Measurements from ENCODE around the gene ZNF324B. TPM values are rescaled to one million over a fixed set of nuclear protein-coding genes. Genes with fewer than 3 reads are reported as not detected.
A peak's percentile ranks its signal among the peaks of the same experiment; 100 is the strongest.

The ZNF324B gene
- total and polyA plus RNA-seq, 5 experiments from 2014 or later = 1.4 to 12.9 (median 2.6) TPM

- Mint-ChIP-seq H3K27me3 (no peaks in the 10 kb centered on the region), H3K36me3 (peaks cover 0 to 24% (median 3%) of the 10 kb centered on the region in 3 donors), H3K9me3 (no peaks in the 10 kb centered on the region), H3K4me3 (peak overlapping the region; percentile 88 to 99 (median 96)), H3K27ac (peak overlapping the region; percentile 94 to 100 (median 99)), H3K4me1 (peaks cover 7 to 22% (median 13%) of the 10 kb centered on the region in 4 donors)
- POLR2A ChIA-PET = interaction anchor here (0.5 to 2.4 kb wide), 10 partner anchors 9 to 660 kb away, joined by 3 to 6 read pairs (median 4); partner anchors contain the start of genes CHMP2A, RPS5, ZBTB45 and ZNF274
- DNase-seq = no peak
- peak; percentile 11 to 32 for ATAC-seq
These were observed 23.7 kb downstream of the ZNF324B start for GRCh38 chr19:58474997-58475713.

- H3K27me3 Mint-ChIP-seq = no peaks in the 10 kb centered on the region
- peak; percentile 90 to 99 (median 97) for DNase-seq
- peaks cover 0 to 18% (median 0%) of the 10 kb centered on the region in 3 donors for H3K36me3 Mint-ChIP-seq
- POLR2A ChIA-PET = interaction anchor here (0.5 to 2.4 kb wide), 14 partner anchors 9 to 661 kb away, joined by 3 to 6 read pairs (median 4); partner anchors contain the start of genes CHMP2A, RPS5, ZBTB45 and ZNF274
- peaks cover 7 to 22% (median 13%) of the 10 kb centered on the region in 4 donors for H3K4me1 Mint-ChIP-seq
- ATAC-seq = peak; percentile 86 to 88
- peak within 1 kb of the TSS; percentile 94 to 100 (median 99) for H3K27ac Mint-ChIP-seq
- H3K9me3 Mint-ChIP-seq = no peaks in the 10 kb centered on the region
- H3K4me3 Mint-ChIP-seq = peak within 1 kb of the TSS; percentile 88 to 99 (median 96)
These were observed 24.5 kb downstream of the ZNF324B start, which contains the start of gene ZNF446 for GRCh38 chr19:58475714-58476497. Gene ZNF446, plus strand, starts transcription at chr19:58476352. Its CDS starts 867 bp downstream, at chr19:58477219.

GRCh38 chr19:58476498-58477015, 25.1 kb downstream of the ZNF324B start:
- Mint-ChIP-seq H3K4me3 (peak overlapping the region; percentile 88 to 99 (median 96)), H3K9me3 (no peaks in the 10 kb centered on the region), H3K36me3 (peaks cover 0 to 18% (median 0%) of the 10 kb centered on the region in 3 donors), H3K27me3 (no peaks in the 10 kb centered on the region), H3K27ac (peak overlapping the region; percentile 94 to 100 (median 99)), H3K4me1 (peaks cover 7 to 22% (median 13%) of the 10 kb centered on the region in 4 donors)
- no peak for DNase-seq
- POLR2A ChIA-PET = interaction anchor here (0.5 to 2.4 kb wide), 8 partner anchors 10 to 89 kb away, joined by 3 to 6 read pairs (median 4); partner anchors contain the start of genes CHMP2A, RPS5, ZBTB45 and ZNF324
- ATAC-seq = no peak

- no peaks in the 10 kb centered on the region for H3K9me3 Mint-ChIP-seq
- peaks cover 0 to 17% (median 0%) of the 10 kb centered on the region in 3 donors for H3K36me3 Mint-ChIP-seq
- POLR2A ChIA-PET = interaction anchor here (0.5 to 1.2 kb wide), 5 partner anchors 12 to 74 kb away, joined by 4 read pairs; partner anchors contain the start of gene ZBTB45
- no peaks in the 10 kb centered on the region for H3K27me3 Mint-ChIP-seq
- peak overlapping the region; percentile 88 to 99 (median 96) for H3K4me3 Mint-ChIP-seq
- H3K27ac Mint-ChIP-seq = peak overlapping the region; percentile 94 to 100 (median 99)
- DNase-seq = no peak
- no peak for ATAC-seq
- peaks cover 7 to 22% (median 13%) of the 10 kb centered on the region in 4 donors for H3K4me1 Mint-ChIP-seq
These were observed 25.7 kb downstream of the ZNF324B start for GRCh38 chr19:58477130-58477529.

- Mint-ChIP-seq H3K4me3 (peak overlapping the region in 3 of 10 donors; percentile 6 to 43 (median 28)), H3K27me3 (no peaks in the 10 kb centered on the region), H3K27ac (peak overlapping the region in 2 of 10 donors; percentile 14 to 48), H3K36me3 (peaks cover 0 to 15% (median 0%) of the 10 kb centered on the region in 3 donors), H3K4me1 (peaks cover 7 to 22% (median 15%) of the 10 kb centered on the region in 4 donors), H3K9me3 (no peaks in the 10 kb centered on the region)
- POLR2A ChIA-PET = interaction anchor here (1.0 to 1.4 kb wide), 2 partner anchors 15 to 41 kb away, joined by 3 read pairs; partner anchors contain the start of gene ZBTB45
- ATAC-seq (no peak), DNase-seq (no peak)
These were observed 26.4 kb downstream of the ZNF324B start for GRCh38 chr19:58477871-58478270.

- no peaks in the 10 kb centered on the region for H3K9me3 Mint-ChIP-seq
- H3K4me3 Mint-ChIP-seq = peak overlapping the region in 2 of 10 donors; percentile 11 to 45
- POLR2A ChIA-PET = interaction anchor here (0.6 to 1.4 kb wide), 4 partner anchors 14 to 774 kb away, joined by 3 to 7 read pairs (median 4); no protein-coding TSS in a partner anchor
- peaks cover 7 to 18% (median 15%) of the 10 kb centered on the region in 4 donors for H3K4me1 Mint-ChIP-seq
- H3K36me3 Mint-ChIP-seq = peaks cover 0 to 11% (median 0%) of the 10 kb centered on the region in 3 donors
- ATAC-seq (no peak), DNase-seq (no peak)
- H3K27ac Mint-ChIP-seq = peak overlapping the region in 4 of 10 donors; percentile 15 to 66 (median 38)
- no peaks in the 10 kb centered on the region for H3K27me3 Mint-ChIP-seq
These were observed 27.9 kb downstream of the ZNF324B start for GRCh38 chr19:58479303-58479702.

GRCh38 chr19:58479736-58480480, 28.5 kb downstream of the ZNF324B start:
- peaks cover 7 to 17% (median 12%) of the 10 kb centered on the region in 4 donors for H3K4me1 Mint-ChIP-seq
- ATAC-seq = no peak
- POLR2A ChIA-PET = interaction anchor here (0.6 kb wide), 1 partner anchor 50 kb away, joined by 5 read pairs; no protein-coding TSS in a partner anchor
- no peak for DNase-seq
- peaks cover 0 to 11% (median 0%) of the 10 kb centered on the region in 3 donors for H3K36me3 Mint-ChIP-seq
- no peaks in the 10 kb centered on the region for H3K27me3 Mint-ChIP-seq
- no peak overlapping the region for H3K4me3 Mint-ChIP-seq
- peak overlapping the region in 1 of 10 donors; percentile 66 for H3K27ac Mint-ChIP-seq
- H3K9me3 Mint-ChIP-seq = no peaks in the 10 kb centered on the region

- Mint-ChIP-seq H3K4me1 (peaks cover 7 to 12% (median 9%) of the 10 kb centered on the region in 4 donors), H3K4me3 (no peak overlapping the region), H3K9me3 (no peaks in the 10 kb centered on the region), H3K36me3 (peaks cover 0 to 11% (median 0%) of the 10 kb centered on the region in 3 donors), H3K27me3 (no peaks in the 10 kb centered on the region), H3K27ac (no peak overlapping the region)
- no peak for DNase-seq
- POLR2A ChIA-PET = no interaction called here
- no peak for ATAC-seq
These were observed 29.0 kb downstream of the ZNF324B start for GRCh38 chr19:58480481-58480830.

- ATAC-seq (no peak), DNase-seq (no peak)
- peak overlapping the region in 2 of 10 donors; percentile 17 to 21 for H3K27ac Mint-ChIP-seq
- POLR2A ChIA-PET = no interaction called here
- H3K9me3 Mint-ChIP-seq = no peaks in the 10 kb centered on the region
- H3K4me1 Mint-ChIP-seq = peaks cover 7 to 9% (median 8%) of the 10 kb centered on the region in 4 donors
- peaks cover 0 to 11% (median 0%) of the 10 kb centered on the region in 3 donors for H3K36me3 Mint-ChIP-seq
- no peaks in the 10 kb centered on the region for H3K27me3 Mint-ChIP-seq
- no peak overlapping the region for H3K4me3 Mint-ChIP-seq
These were observed 29.4 kb downstream of the ZNF324B start for GRCh38 chr19:58480831-58481230.

GRCh38 chr19:58482372-58482771, 30.9 kb downstream of the ZNF324B start:
- Mint-ChIP-seq H3K27me3 (no peaks in the 10 kb centered on the region), H3K4me3 (no peak overlapping the region), H3K9me3 (no peaks in the 10 kb centered on the region), H3K4me1 (peaks cover 0 to 3% (median 0%) of the 10 kb centered on the region in 4 donors), H3K36me3 (peaks cover 0 to 11% (median 0%) of the 10 kb centered on the region in 3 donors), H3K27ac (peak overlapping the region in 2 of 10 donors; percentile 17 to 92)
- POLR2A ChIA-PET = no interaction called here
- DNase-seq (no peak), ATAC-seq (no peak)

GRCh38 chr19:58483776-58484175, 32.4 kb downstream of the ZNF324B start:
- ATAC-seq (no peak), DNase-seq (no peak)
- no peak overlapping the region for H3K27ac Mint-ChIP-seq
- H3K9me3 Mint-ChIP-seq = no peaks in the 10 kb centered on the region
- peaks cover 0 to 11% (median 0%) of the 10 kb centered on the region in 3 donors for H3K36me3 Mint-ChIP-seq
- POLR2A ChIA-PET = interaction anchor here (0.7 to 1.4 kb wide), 5 partner anchors 11 to 75 kb away, joined by 3 to 8 read pairs (median 5); partner anchors contain the start of gene ZNF584
- H3K4me3 Mint-ChIP-seq = no peak overlapping the region
- H3K4me1 Mint-ChIP-seq = peaks cover 0 to 3% (median 0%) of the 10 kb centered on the region in 4 donors
- H3K27me3 Mint-ChIP-seq = no peaks in the 10 kb centered on the region

All from naive thymus-derived CD8-positive, alpha-beta T cell (primary cell).